HEK293T (cell line): ENCODE results near the gene TMEM35A.
"Not testable (repeated sequence)": the region's sequence is repeated elsewhere in the genome, so short reads cannot be mapped to it uniquely, and the experiment has no call there.

Source experiments
- CTCF ChIA-PET: fragments of 350-600 bp; formaldehyde crosslinking; extraction: SDS; loops from one replicate; lab custom pipeline; 2021; ENCODE audit warnings: antibody characterized with exemption, inconsistent platforms; lab: Yijun Ruan, JAX
- POLR2A ChIA-PET: fragments of 350-600 bp; formaldehyde crosslinking; extraction: SDS; loops from one replicate; lab custom pipeline; 2020; ENCODE audit warnings: antibody characterized with exemption, inconsistent platforms; lab: Yijun Ruan, JAX
- DNase-seq: peaks from one replicate; pipeline ENCODE4 v3.0.0; 2012; ENCODE audit warnings: mixed read lengths; ENCODE audit errors: extremely low spot score
- ARNT ChIP-seq: fragments of 450-650 bp; IDR thresholded peaks from 2 replicates; pipeline ENCODE4 v1.6.1; 2017; ENCODE audit warnings: mild to moderate bottlenecking
- BHLHE40 ChIP-seq: fragments of 450-650 bp; IDR thresholded peaks from 2 replicates; pipeline ENCODE4 v1.6.1; 2016; ENCODE audit warnings: mild to moderate bottlenecking, moderate library complexity, borderline replicate concordance
- CTBP1 ChIP-seq: fragments of 450-650 bp; IDR thresholded peaks from 2 replicates; pipeline ENCODE4 v1.6.1; 2016; ENCODE audit warnings: borderline replicate concordance
- ELF4 ChIP-seq: fragments of 450-650 bp; IDR thresholded peaks from 2 replicates; pipeline ENCODE4 v1.6.1; 2017; ENCODE audit warnings: antibody characterized with exemption
- FOXA1 ChIP-seq: fragments of 450-650 bp; IDR thresholded peaks from 2 replicates; pipeline ENCODE4 v1.6.1; 2016; ENCODE audit warnings: mild to moderate bottlenecking
- FOXK2 ChIP-seq: fragments of 450-650 bp; IDR thresholded peaks from 2 replicates; pipeline ENCODE4 v1.6.1; 2016; ENCODE audit warnings: mild to moderate bottlenecking
- FOXM1 ChIP-seq: fragments of 450-650 bp; IDR thresholded peaks from 2 replicates; pipeline ENCODE4 v1.6.1; 2017; ENCODE audit warnings: mild to moderate bottlenecking, borderline replicate concordance
- HDGF ChIP-seq: fragments of 450-650 bp; IDR thresholded peaks from 2 replicates; pipeline ENCODE4 v1.6.1; 2017; ENCODE audit warnings: antibody characterized with exemption, borderline replicate concordance
- L3MBTL2 ChIP-seq: fragments of 450-650 bp; conservative IDR thresholded peaks from 2 replicates; pipeline ENCODE4 v1.6.1; 2016; ENCODE audit warnings: mild to moderate bottlenecking
- LEF1 ChIP-seq: fragments of 450-650 bp; IDR thresholded peaks from 2 replicates; pipeline ENCODE4 v1.6.1; 2017; ENCODE audit warnings: mild to moderate bottlenecking, borderline replicate concordance
- NFRKB ChIP-seq: fragments of 450-650 bp; IDR thresholded peaks from 2 replicates; pipeline ENCODE4 v1.6.1; 2016; ENCODE audit warnings: mild to moderate bottlenecking, moderate library complexity
- SP1 ChIP-seq: fragments of 450-650 bp; IDR thresholded peaks from 2 replicates; pipeline ENCODE4 v1.6.1; 2017
- SUZ12 ChIP-seq: fragments of 450-650 bp; IDR thresholded peaks from 2 replicates; pipeline ENCODE4 v1.6.1; 2016; ENCODE audit warnings: mild to moderate bottlenecking
- TARDBP ChIP-seq: fragments of 450-650 bp; IDR thresholded peaks from 2 replicates; pipeline ENCODE4 v1.6.1; 2016
- ZNF384 ChIP-seq: fragments of 450-650 bp; IDR thresholded peaks from 2 replicates; pipeline ENCODE4 v1.6.1; 2016
- TF ChIP-seq, protein P1 (sequence below): fragments of 450-650 bp; IDR thresholded peaks from 2 replicates; pipeline ENCODE4 v1.6.1; 2016

The TMEM35A gene

DNA sequence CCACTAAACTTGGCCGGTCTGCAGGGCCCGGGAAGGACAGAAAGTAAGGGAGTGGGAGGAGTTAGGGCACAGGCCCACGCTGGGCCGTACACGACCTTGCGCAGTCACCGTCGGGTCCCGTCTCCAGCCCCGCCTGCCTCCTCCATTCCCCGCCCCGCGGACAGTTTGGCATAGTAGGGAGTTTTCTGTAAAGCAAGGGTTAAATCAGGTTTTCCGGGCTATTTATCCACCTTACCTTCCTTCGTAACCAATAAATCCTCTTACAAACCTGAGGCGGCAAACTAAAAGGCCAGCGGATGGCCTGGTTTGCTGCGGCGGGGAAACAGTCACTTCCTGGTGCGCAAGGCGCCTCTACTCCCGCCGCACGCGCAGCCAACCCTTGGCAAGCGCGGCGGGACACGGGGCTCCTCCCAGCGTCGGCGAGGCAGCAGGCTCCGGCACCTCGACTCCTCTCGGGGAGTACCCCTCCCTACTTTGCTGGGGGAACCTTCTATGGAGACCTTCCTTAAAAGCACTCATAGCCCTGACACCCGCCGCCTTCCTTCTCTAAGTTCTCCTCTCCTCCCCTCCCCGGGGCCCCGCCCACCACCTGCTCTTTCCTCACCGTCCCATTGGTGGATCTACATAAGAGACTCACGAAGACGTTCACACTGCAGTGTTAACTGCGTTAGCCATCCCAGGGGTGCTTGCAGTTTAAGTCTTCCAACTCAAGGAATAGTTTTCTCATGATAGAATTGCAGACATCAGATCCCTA is 27.0 kb upstream of the TMEM35A start, which contains the start of gene TRMT2B:
Gene TRMT2B, minus strand, starts transcription at position 563 of the 754 bp plus-strand sequence. CDS start 9,822 bp downstream, outside the sequence.
- no peak for TF ChIP-seq LEF1
- TF ChIP-seq FOXM1, result no peak
- TF ChIP-seq BHLHE40, result no peak
- peak; percentile 65; the same call in 1 of the 2 replicates for TF ChIP-seq ELF4
- 0 out of 2 replicates have a peak, but pooled peaks have one; percentile 15 for TF ChIP-seq HDGF
- peak; percentile 95 for TF ChIP-seq L3MBTL2
- peak; percentile 79 for DNase-seq
- ChIA-PET CTCF (no interaction called here), POLR2A (no interaction called here)

DNA sequence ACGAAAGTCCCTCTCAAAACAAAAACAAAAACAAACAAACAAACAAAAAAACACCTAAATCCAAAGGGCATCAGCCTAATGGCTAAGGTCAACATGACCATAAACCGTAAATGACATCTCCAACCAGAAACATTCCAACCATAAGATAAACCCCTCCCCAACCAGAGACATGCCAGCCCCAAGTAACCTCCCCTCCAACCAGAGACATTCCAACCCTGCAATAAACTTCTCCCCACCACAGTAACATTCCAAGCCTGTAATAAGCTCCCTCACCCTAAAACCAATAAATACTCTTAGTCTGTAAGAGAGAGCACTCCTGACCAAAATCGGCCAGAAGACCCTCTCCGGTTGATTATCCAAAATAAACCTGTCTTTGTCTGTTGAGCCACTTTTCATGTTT is 22.1 kb upstream of the TMEM35A start:
- POLR2A ChIA-PET, result interaction anchor here (2.1 kb wide), 1 partner anchor 42 kb away, joined by 7 read pairs; the partner anchor contains the start of gene CENPI
- CTCF ChIA-PET, DNase-seq: not testable (repeated sequence)

DNA sequence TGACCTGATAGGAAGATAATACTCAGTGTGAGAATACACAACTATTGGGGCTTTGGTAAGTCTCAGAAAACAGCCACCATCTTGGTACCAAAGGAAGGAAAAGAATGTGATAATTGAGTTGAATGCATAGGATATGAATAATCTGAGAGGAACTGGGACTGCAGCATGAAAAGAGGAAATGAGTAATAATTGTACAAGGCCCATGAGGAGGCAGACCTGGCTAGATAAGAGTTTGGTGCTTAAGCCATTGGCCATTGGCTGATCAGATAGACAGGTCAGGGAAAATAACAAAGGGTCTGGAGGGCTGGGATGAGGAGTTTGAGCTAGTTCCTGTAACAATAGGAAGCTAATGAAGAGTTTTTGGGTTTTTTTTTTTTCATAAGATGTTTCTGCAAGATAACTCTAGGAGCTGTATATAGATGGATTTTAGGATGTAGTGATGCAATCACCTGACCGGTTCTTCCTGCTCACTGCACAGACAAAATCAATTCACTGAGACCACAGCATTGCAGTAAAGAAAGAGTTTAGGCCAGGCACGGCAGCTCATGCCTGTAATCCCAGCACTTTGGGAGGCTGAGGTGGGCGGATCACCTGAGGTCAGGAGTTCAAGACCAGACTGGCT is 21.5 kb upstream of the TMEM35A start:
- ChIA-PET POLR2A (interaction anchor here (2.1 kb wide), 1 partner anchor 41 kb away, joined by 7 read pairs; the partner anchor contains the start of gene CENPI), CTCF (no interaction called here)
- TF ChIP-seq NFRKB (no peak), TARDBP (no peak), FOXA1 (no peak), CTBP1 (no peak), FOXM1 (no peak), BHLHE40 (no peak), ZNF384 (no peak), SP1 (no peak), LEF1 (no peak), ARNT (no peak), SUZ12 (no peak), L3MBTL2 (no peak), ELF4 (no peak), HDGF (no peak), FOXK2 (no peak)
- TF ChIP-seq, protein P1, sequence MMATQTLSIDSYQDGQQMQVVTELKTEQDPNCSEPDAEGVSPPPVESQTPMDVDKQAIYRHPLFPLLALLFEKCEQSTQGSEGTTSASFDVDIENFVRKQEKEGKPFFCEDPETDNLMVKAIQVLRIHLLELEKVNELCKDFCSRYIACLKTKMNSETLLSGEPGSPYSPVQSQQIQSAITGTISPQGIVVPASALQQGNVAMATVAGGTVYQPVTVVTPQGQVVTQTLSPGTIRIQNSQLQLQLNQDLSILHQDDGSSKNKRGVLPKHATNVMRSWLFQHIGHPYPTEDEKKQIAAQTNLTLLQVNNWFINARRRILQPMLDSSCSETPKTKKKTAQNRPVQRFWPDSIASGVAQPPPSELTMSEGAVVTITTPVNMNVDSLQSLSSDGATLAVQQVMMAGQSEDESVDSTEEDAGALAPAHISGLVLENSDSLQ, result no peak
- no peak for DNase-seq

DNA sequence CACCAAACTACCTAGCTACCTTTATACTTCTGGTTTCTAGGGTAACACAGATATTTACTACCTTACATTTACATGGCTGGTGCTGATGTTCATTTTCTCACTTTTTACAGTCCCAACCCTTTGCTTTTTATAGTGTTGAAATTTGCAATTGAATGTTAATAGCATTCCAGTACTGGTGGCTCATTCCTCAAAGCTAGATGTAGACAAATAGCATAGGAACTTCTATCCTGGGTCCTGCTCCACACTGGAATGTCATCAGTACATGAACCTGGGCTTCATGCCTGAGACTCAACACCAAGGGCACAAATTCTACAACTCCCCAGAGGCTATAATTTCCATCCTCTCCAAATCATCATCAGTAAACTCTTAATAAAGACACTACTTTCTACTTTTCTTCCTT is 16.5 kb upstream of the TMEM35A start:
- CTCF ChIA-PET, result no interaction called here
- DNase-seq, result no peak
- TF ChIP-seq BHLHE40 (no peak), TARDBP (no peak), ELF4 (no peak), HDGF (no peak)
- TF ChIP-seq, protein P1, result no peak
- POLR2A ChIA-PET, result interaction anchor here (1.6 kb wide), 1 partner anchor 36 kb away, joined by 4 read pairs; the partner anchor contains the start of gene CENPI

DNA sequence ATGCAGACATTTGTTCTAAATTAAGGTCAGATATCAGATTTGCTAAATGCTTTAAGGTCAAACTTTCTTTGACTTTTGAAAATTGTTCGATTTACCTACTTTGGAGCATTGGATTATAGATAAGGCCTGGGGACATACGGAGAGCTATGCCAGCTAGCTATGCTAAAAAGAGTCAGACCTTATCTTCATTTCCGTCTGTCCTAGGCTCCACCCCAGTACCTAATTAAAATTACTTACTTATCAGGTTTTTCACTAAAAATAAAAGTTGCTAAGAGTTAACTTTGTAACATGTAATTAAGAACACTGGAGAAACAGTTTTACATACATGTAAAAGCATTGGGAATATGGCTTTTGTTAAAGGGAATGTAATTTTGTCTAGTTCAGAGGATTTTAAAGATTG is 7.1 kb upstream of the TMEM35A start:
- TF ChIP-seq TARDBP (no peak), ZNF384 (no peak), L3MBTL2 (no peak)
- DNase-seq, result no peak
- ChIA-PET POLR2A (interaction anchor here (1.0 kb wide), 1 partner anchor 9 kb away, joined by 5 read pairs; no protein-coding TSS in a partner anchor), CTCF (no interaction called here)

DNA sequence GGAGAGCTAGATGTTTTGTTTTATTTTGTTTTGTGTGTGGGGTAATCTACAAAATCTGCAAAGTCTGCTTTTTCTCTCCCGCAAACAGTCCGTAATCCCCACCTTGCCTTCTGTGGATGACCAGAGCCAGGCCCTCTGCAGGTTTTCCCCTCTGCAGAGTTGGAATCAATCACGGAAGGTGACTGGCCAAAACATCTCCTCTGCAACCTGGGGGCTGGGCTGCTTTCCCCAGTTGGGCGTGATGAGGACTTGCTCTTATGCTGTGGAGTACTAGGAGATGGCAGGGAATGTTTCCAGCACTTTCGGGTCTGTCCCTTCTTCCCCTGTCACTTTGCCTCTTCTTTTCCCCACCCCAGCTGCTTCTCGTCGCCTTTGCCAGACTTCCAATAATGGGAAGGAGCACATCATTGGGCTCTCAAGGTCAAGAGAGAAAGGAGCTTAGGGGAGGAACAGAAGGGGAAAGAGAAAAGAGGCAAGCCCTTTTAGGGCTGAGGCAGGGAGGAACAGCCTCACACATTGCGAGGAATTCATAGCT is 1.1 kb downstream of the TMEM35A start:
- DNase-seq, result no peak
- ChIA-PET CTCF (interaction anchor here (0.5 to 0.6 kb wide), 2 partner anchors 92 to 149 kb away, joined by 3 read pairs; no protein-coding TSS in a partner anchor), POLR2A (interaction anchor here (0.8 to 2.4 kb wide), 2 partner anchors 18 to 48 kb away, joined by 3 to 15 read pairs; partner anchors contain the start of gene CENPI)
- TF ChIP-seq ZNF384, result no peak
- TF ChIP-seq SUZ12, result no peak
- TF ChIP-seq TARDBP, result no peak
- no peak for TF ChIP-seq NFRKB
- no peak for TF ChIP-seq CTBP1
- TF ChIP-seq SP1, result no peak
- no peak for TF ChIP-seq FOXA1
- TF ChIP-seq FOXM1, result no peak
- no peak for TF ChIP-seq LEF1
- TF ChIP-seq L3MBTL2, result no peak
- TF ChIP-seq HDGF, result no peak
- no peak for TF ChIP-seq BHLHE40
- TF ChIP-seq ARNT, result no peak
- TF ChIP-seq, protein P1, result no peak
